Activated B cell treated with CpG ODN at 0.5 μM for 24 hours (primary cell): Measurements from ENCODE around the gene NFS1. TPM values are rescaled to one million over a fixed set of nuclear protein-coding genes. Genes with fewer than 3 reads are reported as not detected.

Source experiments
- ATAC-seq: fragments of 200-7000 bp; cut with Tn5 transposase; one replicate; pipeline ENCODE4 v1.10.0; 2021; ENCODE audit warnings: low read depth, mild to moderate bottlenecking, moderate library complexity
- CTCF ChIA-PET: fragments of 350-600 bp; sonication (Branson Sonifier 250); formaldehyde crosslinking; loops from one replicate; lab custom pipeline; 2021; ENCODE audit warnings: antibody characterized with exemption; lab: Charles Lee
- POLR2A ChIA-PET: fragments of 350-600 bp; sonication (Branson Sonifier 250); formaldehyde crosslinking; loops from one replicate; lab custom pipeline; 2021; ENCODE audit warnings: antibody characterized with exemption; lab: Charles Lee
- DNase-seq: peaks from one replicate; pipeline ENCODE4 v3.0.0; 2022
- H3K27ac Mint-ChIP-seq: one replicate; pipeline ENCODE4 v1.8.0; 2020; ENCODE audit warnings: mixed read lengths
- H3K27me3 Mint-ChIP-seq: one replicate; pipeline ENCODE4 v1.8.0; 2021; ENCODE audit warnings: mixed read lengths
- H3K36me3 Mint-ChIP-seq: one replicate; pipeline ENCODE4 v1.8.0; 2021; ENCODE audit warnings: low read depth, mixed read lengths
- H3K4me1 Mint-ChIP-seq: one replicate; pipeline ENCODE4 v1.8.0; 2021; ENCODE audit warnings: mixed read lengths
- H3K4me3 Mint-ChIP-seq: one replicate; pipeline ENCODE4 v1.8.0; 2020; ENCODE audit warnings: mild to moderate bottlenecking, mixed read lengths
- H3K9me3 Mint-ChIP-seq: one replicate; pipeline ENCODE4 v1.8.0; 2020; ENCODE audit warnings: mixed read lengths
- intact Hi-C: fragments of 100-400 bp; cut with micrococcal nuclease; formaldehyde crosslinking; loops from one replicate; pipeline ENCODE4 v1.15.1; 2024
- total RNA-seq: library from RNA; stranded (reverse); gene quantifications from 2 replicates; pipeline ENCODE4 v1.2.3, GENCODE V29; 2022
- TF ChIP-seq, protein P1 (sequence below): fragments of 200-600 bp; IDR thresholded peaks from one replicate; pipeline ENCODE4 v1.8.0; 2022; ENCODE audit warnings: antibody characterized with exemption, mild to moderate bottlenecking

The NFS1 gene
- total RNA-seq, 1 donor from 2014 or later: 30.6 TPM

DNA sequence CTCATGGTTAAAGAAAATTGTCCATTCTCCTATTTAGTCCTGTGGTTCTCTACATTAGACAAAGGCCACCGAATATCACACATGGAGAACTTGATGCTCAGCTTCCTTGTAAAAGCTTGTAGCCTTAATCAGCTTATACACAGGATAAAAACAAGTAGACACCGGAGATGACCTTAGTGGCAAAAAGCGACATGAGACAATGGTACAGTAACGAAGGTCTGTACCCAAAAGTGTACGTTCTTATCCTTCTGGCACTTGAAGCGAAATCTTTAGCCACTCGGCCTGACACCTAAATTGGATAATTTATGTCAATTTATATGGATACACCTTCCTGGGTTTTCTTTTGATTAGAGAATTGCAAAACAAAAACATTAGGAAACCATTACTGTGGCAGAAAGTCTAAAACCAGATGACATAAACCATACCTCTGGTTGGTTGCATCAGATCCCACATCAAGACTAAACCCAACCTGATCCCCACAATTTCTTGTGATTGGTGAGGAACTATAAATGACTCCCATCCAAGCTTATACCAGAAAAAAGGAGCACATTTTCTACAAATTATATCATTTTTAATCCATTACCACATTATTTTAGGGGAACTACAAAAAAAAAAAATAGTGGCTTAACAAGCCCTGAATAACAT, 36.8 kb upstream of the NFS1 start:
- no peak overlapping the region for H3K27ac Mint-ChIP-seq
- no peaks in the 10 kb centered on the region for H3K9me3 Mint-ChIP-seq
- ChIA-PET POLR2A (interaction anchor here (0.7 to 12.0 kb wide), 6 partner anchors 16 to 218 kb away, joined by 3 to 764 read pairs (median 4); partner anchors contain the start of genes NFS1, PHF20, ROMO1 and SCAND1), CTCF (no interaction called here)
- TF ChIP-seq, protein P1, sequence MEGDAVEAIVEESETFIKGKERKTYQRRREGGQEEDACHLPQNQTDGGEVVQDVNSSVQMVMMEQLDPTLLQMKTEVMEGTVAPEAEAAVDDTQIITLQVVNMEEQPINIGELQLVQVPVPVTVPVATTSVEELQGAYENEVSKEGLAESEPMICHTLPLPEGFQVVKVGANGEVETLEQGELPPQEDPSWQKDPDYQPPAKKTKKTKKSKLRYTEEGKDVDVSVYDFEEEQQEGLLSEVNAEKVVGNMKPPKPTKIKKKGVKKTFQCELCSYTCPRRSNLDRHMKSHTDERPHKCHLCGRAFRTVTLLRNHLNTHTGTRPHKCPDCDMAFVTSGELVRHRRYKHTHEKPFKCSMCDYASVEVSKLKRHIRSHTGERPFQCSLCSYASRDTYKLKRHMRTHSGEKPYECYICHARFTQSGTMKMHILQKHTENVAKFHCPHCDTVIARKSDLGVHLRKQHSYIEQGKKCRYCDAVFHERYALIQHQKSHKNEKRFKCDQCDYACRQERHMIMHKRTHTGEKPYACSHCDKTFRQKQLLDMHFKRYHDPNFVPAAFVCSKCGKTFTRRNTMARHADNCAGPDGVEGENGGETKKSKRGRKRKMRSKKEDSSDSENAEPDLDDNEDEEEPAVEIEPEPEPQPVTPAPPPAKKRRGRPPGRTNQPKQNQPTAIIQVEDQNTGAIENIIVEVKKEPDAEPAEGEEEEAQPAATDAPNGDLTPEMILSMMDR: no peak
- ATAC-seq: no peak
- no peak for DNase-seq
- intact Hi-C loops: loop anchor here (2.0 kb wide), 2 partner anchors 15 to 27 kb away; no protein-coding TSS in a partner anchor
- H3K4me1 Mint-ChIP-seq: peaks cover 55% of the 10 kb centered on the region
- peaks cover 87% of the 10 kb centered on the region for H3K36me3 Mint-ChIP-seq
- H3K4me3 Mint-ChIP-seq: no peak overlapping the region
- H3K27me3 Mint-ChIP-seq: no peaks in the 10 kb centered on the region

DNA sequence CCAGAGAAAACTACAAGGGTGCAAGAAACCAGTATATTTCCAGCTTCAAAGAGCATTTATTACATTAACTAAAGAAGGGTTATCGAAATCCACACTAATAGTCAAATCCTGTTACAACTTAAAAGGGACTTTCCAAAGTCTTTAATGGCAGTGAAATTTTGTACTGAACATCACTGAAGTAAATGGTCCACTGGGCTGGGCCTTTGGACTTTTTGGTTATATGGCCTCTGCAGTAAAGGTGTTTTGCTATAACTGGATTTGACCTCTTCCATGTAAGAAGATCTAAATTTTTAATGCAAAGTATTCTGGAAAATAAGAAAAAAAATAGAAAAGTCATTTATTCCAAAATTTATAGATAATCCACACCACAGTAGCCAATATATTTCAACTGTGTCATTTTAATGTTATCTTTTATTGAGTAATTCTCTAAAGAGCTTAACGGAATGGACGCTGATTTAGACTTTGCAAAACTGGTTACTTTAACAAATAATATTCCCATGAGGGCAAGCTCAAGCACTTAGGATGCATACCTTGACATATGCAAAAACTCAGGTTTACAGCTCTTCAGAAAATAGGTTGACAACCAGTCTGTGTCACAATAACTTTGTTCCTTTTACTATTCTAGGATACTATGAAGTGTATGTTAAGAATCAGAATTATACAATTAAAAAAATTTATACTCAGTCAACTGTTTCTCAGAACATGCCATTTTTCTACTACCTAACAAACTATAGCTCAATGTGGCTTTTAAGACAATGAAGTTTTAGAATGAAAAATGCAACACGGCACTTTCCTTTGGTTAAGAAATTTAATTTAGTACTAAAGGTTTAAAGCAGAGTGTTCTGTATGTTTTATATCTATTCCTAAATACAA, 35.9 kb upstream of the NFS1 start:
- H3K36me3 Mint-ChIP-seq: peaks cover 87% of the 10 kb centered on the region
- ChIA-PET POLR2A (interaction anchor here (1.0 to 12.0 kb wide), 5 partner anchors 23 to 219 kb away, joined by 3 to 764 read pairs (median 5); partner anchors contain the start of genes NFS1, PHF20, ROMO1 and SCAND1), CTCF (no interaction called here)
- TF ChIP-seq, protein P1: no peak
- H3K27me3 Mint-ChIP-seq: no peaks in the 10 kb centered on the region
- DNase-seq: no peak
- intact Hi-C loops: loop anchor here (2.0 kb wide), 2 partner anchors 14 to 26 kb away; no protein-coding TSS in a partner anchor
- no peak overlapping the region for H3K4me3 Mint-ChIP-seq
- ATAC-seq: no peak
- H3K27ac Mint-ChIP-seq: peak overlapping the region; percentile 41
- H3K9me3 Mint-ChIP-seq: no peaks in the 10 kb centered on the region
- peaks cover 52% of the 10 kb centered on the region for H3K4me1 Mint-ChIP-seq

DNA sequence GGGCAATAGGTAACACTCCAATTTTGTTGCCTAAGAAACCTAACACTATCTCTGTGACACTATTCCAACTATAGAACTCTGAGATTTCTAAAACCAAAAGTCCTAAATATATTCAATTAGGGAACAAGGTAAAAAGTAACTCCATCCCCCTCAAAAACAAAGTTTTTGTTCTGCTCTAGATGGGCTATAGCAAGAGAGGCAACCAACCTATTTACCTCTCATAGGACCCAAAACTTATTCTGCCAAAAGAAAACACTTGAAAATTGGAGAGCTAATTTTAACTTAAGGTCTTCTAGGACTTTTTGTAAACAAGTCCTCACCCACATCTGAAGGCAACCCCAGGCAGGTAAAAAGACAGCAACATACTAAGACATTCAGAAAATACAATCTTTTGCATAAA, 35.2 kb upstream of the NFS1 start:
- Mint-ChIP-seq H3K27me3 (no peaks in the 10 kb centered on the region), H3K27ac (peak overlapping the region; percentile 41), H3K4me1 (peaks cover 47% of the 10 kb centered on the region), H3K9me3 (no peaks in the 10 kb centered on the region), H3K4me3 (peak overlapping the region; percentile 0), H3K36me3 (peaks cover 87% of the 10 kb centered on the region)
- intact Hi-C loops: loop anchor here (2.0 kb wide), 2 partner anchors 14 to 26 kb away; no protein-coding TSS in a partner anchor
- ChIA-PET CTCF (no interaction called here), POLR2A (interaction anchor here (1.0 to 12.0 kb wide), 4 partner anchors 23 to 37 kb away, joined by 3 to 764 read pairs (median 5); partner anchors contain the start of genes NFS1, PHF20 and ROMO1)
- TF ChIP-seq, protein P1: no peak
- ATAC-seq (no peak), DNase-seq (no peak)

DNA sequence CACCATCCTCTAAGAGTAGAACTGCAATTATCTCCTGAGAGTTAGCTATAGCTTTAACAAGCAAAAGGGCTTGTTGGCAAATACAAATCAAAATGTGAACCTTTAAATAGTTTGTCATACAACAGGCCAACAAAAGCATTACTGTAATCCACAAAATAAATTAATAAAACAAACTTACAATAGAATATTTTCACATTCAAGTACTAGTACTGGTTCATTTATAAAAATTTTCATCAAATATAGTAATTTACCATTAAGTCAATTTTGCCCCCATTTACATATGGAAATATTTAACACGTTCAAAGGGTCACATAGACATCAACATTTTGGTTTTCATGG, 33.5 kb upstream of the NFS1 start:
- CTCF ChIA-PET: no interaction called here
- Mint-ChIP-seq H3K4me3 (no peak overlapping the region), H3K27ac (no peak overlapping the region), H3K9me3 (no peaks in the 10 kb centered on the region), H3K27me3 (no peaks in the 10 kb centered on the region), H3K4me1 (peaks cover 35% of the 10 kb centered on the region), H3K36me3 (peaks cover 87% of the 10 kb centered on the region)
- intact Hi-C loops: no loop called here
- ATAC-seq (no peak), DNase-seq (no peak)
- POLR2A ChIA-PET: interaction anchor here (0.5 to 0.7 kb wide), 2 partner anchors 155 to 229 kb away, joined by 3 to 7 read pairs; no protein-coding TSS in a partner anchor
- TF ChIP-seq, protein P1: no peak
